Progenitor cell of endocrine pancreas (in vitro differentiated cells): Measurements from ENCODE around the gene PDIA3. TPM values are rescaled to one million over a fixed set of nuclear protein-coding genes. Genes with fewer than 3 reads are reported as not detected.

Experiments used
- DNase-seq: peaks from one replicate; pipeline ENCODE4 v3.0.0; 2021; ENCODE audit warnings: low spot score; ENCODE audit not compliant: unreplicated experiment
- H3K27ac Mint-ChIP-seq: 2 replicates; pipeline ENCODE4 v1.8.0; 2021; ENCODE audit warnings: mild to moderate bottlenecking, moderate library complexity, mixed read lengths
- H3K27me3 Mint-ChIP-seq: 2 replicates; pipeline ENCODE4 v1.8.0; 2021; ENCODE audit warnings: mixed read lengths
- H3K36me3 Mint-ChIP-seq: 2 replicates; pipeline ENCODE4 v1.8.0; 2022; ENCODE audit warnings: mixed read lengths; ENCODE audit not compliant: insufficient read depth
- H3K4me1 Mint-ChIP-seq: 2 replicates; pipeline ENCODE4 v1.8.0; 2021; ENCODE audit warnings: low read depth, mixed read lengths
- H3K4me3 Mint-ChIP-seq: 2 replicates; pipeline ENCODE4 v1.8.0; 2021; ENCODE audit warnings: low read depth, mild to moderate bottlenecking, moderate library complexity, mixed read lengths
- H3K9me3 Mint-ChIP-seq: 2 replicates; pipeline ENCODE4 v1.8.0; 2021; ENCODE audit warnings: low read depth, mixed read lengths
- total RNA-seq: library from RNA; stranded (reverse); gene quantifications from 2 replicates; pipeline ENCODE4 v1.2.1, GENCODE V29; 2021
- TF ChIP-seq, protein P1 (sequence below): fragments of 200-600 bp; sonication (generic); IDR thresholded peaks from one replicate; pipeline ENCODE4 v1.5.0; 2021; ENCODE audit warnings: antibody characterized with exemption, mild to moderate bottlenecking; ENCODE audit not compliant: unreplicated experiment

The PDIA3 gene
- total RNA-seq, 1 donor from 2014 or later, result 520 TPM

DNA sequence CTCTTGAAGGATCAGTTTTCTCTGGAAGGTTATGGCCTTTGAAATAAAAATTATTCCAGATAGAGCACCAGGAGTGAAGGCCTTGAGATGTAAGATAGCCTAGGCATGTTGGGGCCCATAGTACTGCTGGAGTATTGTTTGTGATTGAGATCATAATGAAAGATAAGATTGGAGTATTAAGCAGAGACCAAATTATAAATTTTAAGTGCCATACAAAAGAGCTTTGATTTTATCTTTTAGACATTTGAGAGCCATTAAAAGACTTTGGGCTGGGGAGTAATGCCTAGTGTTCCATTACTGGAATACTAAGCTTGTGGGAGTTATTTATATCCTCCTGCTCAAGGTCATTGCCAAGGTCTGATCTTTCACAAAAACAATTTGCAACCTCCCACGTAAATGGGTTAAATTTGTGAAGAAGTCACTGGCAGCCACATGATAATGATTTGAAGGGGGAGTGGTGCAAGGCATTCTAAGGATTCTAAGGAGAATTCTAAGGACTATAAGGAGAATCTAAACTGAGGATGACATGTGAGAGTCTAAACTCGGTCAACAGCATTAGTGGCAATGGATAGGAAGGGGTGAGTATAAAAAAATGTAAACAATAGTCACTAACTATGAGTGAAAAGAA is 17.7 kb downstream of the PDIA3 start:
- H3K4me1 Mint-ChIP-seq, result no peaks in the 10 kb centered on the region
- no peak overlapping the region for H3K4me3 Mint-ChIP-seq
- no peaks in the 10 kb centered on the region for H3K9me3 Mint-ChIP-seq
- H3K36me3 Mint-ChIP-seq, result peaks cover 39% of the 10 kb centered on the region
- TF ChIP-seq, protein P1, sequence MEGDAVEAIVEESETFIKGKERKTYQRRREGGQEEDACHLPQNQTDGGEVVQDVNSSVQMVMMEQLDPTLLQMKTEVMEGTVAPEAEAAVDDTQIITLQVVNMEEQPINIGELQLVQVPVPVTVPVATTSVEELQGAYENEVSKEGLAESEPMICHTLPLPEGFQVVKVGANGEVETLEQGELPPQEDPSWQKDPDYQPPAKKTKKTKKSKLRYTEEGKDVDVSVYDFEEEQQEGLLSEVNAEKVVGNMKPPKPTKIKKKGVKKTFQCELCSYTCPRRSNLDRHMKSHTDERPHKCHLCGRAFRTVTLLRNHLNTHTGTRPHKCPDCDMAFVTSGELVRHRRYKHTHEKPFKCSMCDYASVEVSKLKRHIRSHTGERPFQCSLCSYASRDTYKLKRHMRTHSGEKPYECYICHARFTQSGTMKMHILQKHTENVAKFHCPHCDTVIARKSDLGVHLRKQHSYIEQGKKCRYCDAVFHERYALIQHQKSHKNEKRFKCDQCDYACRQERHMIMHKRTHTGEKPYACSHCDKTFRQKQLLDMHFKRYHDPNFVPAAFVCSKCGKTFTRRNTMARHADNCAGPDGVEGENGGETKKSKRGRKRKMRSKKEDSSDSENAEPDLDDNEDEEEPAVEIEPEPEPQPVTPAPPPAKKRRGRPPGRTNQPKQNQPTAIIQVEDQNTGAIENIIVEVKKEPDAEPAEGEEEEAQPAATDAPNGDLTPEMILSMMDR, result no peak
- H3K27ac Mint-ChIP-seq, result no peak overlapping the region
- H3K27me3 Mint-ChIP-seq, result no peaks in the 10 kb centered on the region
- no peak for DNase-seq

DNA sequence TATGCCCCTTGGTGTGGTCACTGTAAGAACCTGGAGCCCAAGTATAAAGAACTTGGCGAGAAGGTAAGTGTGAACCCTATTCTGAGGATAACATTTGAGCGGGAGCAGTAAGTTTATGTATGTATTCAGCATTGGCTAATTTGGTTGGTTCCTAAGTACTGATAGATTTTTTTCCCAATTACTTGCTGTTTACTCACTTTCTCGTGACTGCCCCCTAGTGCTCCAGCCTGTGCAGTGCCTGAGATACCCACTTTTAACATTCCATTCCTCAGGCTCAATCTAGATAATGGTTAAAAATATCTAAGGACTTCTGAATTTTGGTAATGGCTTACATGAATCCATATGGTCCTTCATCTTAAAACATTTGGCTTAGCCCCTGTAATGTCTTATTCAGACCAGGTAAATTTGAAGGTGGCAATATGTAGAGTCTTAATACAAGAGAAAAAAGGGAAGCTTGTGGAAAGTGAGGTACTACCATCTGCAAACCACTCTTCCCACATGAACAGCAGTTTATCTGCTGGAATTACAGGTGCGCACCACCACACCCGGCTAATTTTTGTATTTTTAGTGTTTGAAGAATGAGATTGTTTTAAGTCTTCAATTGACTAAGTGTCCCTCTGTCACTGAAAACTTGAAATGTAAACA is 23.5 kb downstream of the PDIA3 start:
- DNase-seq, result peak; percentile 33
- Mint-ChIP-seq H3K9me3 (no peaks in the 10 kb centered on the region), H3K4me1 (no peaks in the 10 kb centered on the region), H3K36me3 (peaks cover 48% of the 10 kb centered on the region), H3K27ac (peak overlapping the region; percentile 59), H3K27me3 (no peaks in the 10 kb centered on the region), H3K4me3 (no peak overlapping the region)
- TF ChIP-seq, protein P1, result peak; percentile 82

GRCh38 chr15:43771816-43772215 is 25.6 kb downstream of the PDIA3 start:
- H3K4me1 Mint-ChIP-seq, result peaks cover 2% of the 10 kb centered on the region

DNA sequence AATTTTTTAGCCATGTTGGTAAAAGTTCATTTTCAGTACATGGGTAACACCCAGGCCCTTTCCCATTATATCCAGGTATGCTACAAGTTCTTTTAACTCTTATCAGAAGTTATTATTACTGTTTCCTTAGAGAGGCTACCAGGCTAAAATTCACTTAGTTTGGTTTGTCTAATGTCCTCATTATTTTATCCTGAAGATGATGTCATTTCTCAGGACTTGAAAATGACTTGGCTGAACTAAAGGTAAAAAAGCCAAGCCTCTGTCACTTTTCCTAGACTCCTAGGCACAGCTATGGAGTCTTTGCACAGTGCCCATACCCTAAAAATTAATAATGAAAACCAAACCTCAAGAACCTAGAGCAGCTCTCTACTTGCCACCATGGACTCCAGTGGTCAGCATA is 26.4 kb downstream of the PDIA3 start:
- DNase-seq, result no peak
- H3K9me3 Mint-ChIP-seq, result no peaks in the 10 kb centered on the region
- H3K27me3 Mint-ChIP-seq, result no peaks in the 10 kb centered on the region
- peaks cover 38% of the 10 kb centered on the region for H3K36me3 Mint-ChIP-seq
- no peak overlapping the region for H3K4me3 Mint-ChIP-seq
- H3K27ac Mint-ChIP-seq, result no peak overlapping the region
- TF ChIP-seq, protein P1, result no peak
- peaks cover 2% of the 10 kb centered on the region for H3K4me1 Mint-ChIP-seq

More at GRCh38 chr15:43771816-43772215, 25.6 kb downstream of the PDIA3 start:
- Mint-ChIP-seq H3K9me3 (no peaks in the 10 kb centered on the region), H3K36me3 (peaks cover 38% of the 10 kb centered on the region), H3K4me3 (no peak overlapping the region), H3K27ac (no peak overlapping the region), H3K27me3 (no peaks in the 10 kb centered on the region)
- TF ChIP-seq, protein P1, result no peak
- DNase-seq, result no peak

DNA sequence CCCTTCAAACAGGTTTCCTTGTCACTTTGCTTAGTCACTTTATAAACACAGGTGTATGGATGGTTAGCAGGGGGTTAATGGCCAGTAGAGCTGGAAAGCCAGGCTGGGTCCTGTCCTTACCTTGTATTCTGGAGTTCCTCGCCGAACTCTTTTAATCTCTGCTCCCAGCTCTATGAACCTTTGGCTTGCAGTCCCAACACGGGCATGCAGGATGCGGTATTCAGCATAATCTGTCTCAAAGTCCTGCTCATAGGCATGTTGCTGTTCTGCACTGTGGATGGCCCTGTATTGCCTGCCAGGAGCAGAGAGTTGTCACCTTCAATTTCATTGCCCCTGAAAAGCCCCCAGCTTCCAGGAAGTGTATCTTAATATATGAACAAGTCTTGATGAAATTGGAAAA is 27.8 kb downstream of the PDIA3 start:
- H3K27me3 Mint-ChIP-seq, result peaks cover 3% of the 10 kb centered on the region
- H3K4me3 Mint-ChIP-seq, result no peak overlapping the region
- H3K27ac Mint-ChIP-seq, result no peak overlapping the region
- H3K4me1 Mint-ChIP-seq, result peaks cover 2% of the 10 kb centered on the region
- H3K9me3 Mint-ChIP-seq, result no peaks in the 10 kb centered on the region
- peaks cover 28% of the 10 kb centered on the region for H3K36me3 Mint-ChIP-seq
- no peak for DNase-seq
- TF ChIP-seq, protein P1, result no peak
